ENCODE measurements around the gene LRRC4C. TPM values are rescaled to one million over a fixed set of nuclear protein-coding genes. Genes with fewer than 3 reads are reported as not detected.

LRRC4C gene
- polyA plus RNA-seq, 1 donor from 2014 or later = 24.3 TPM

DNA sequence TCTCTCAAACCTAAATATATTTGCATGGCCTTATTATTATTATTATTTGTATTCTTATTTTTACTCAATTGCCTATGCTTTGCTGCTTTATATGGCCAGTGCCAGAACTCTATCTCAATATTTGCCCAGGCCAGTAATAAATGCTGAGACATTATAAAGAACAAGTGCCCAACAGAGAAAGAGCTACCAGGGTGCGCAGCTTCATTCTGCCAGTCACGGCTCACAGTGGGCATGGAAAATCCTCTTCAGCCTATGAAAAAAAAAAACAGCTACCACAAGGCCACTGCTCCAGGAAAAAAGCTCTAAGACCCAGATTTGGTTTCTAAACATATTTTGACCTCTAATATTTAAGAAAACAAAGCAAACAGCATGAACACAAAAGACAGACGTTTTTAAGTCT lies 1223.6 kb downstream of the LRRC4C start (continued):
- TF ChIP-seq SMC3 (conservative IDR thresholded peaks at IDR 0.05; ENCODE audit: poor library complexity) (no peak), POLR2AphosphoS5 (IDR thresholded peaks at IDR 0.05) (no peak), RAD21 (conservative IDR thresholded peaks at IDR 0.05) (no peak)

- no peak overlapping the region for H3K4me3 ChIP-seq (ENCODE audit: low read length)
- no peak overlapping the region for H3K4me2 ChIP-seq (ENCODE audit: low read length)
- H3K79me2 ChIP-seq (replicated peaks; ENCODE audit: insufficient read depth, low read length) = no peaks in the 10 kb centered on the region
- H3K36me3 ChIP-seq (ENCODE audit: insufficient read depth, low read length) = no peaks in the 10 kb centered on the region
- no peaks in the 10 kb centered on the region for H3K9me2 ChIP-seq (ENCODE audit: insufficient read depth, low read length)
- no peaks in the 10 kb centered on the region for H3F3A ChIP-seq (ENCODE audit: insufficient read depth, low read length, poor library complexity, severe bottlenecking)
- no peaks in the 10 kb centered on the region for H3K9me3 ChIP-seq (ENCODE audit: low read length)
- no peaks in the 10 kb centered on the region for H3K27me3 ChIP-seq (ENCODE audit: insufficient read depth, low read depth, low read length)
- H4K20me1 ChIP-seq (ENCODE audit: insufficient read depth) = no peaks in the 10 kb centered on the region
- TF ChIP-seq SMC3 (conservative IDR thresholded peaks at IDR 0.05; ENCODE audit: poor library complexity) (no peak), RAD21 (conservative IDR thresholded peaks at IDR 0.05) (no peak), CTCF (IDR thresholded peaks at IDR 0.05; ENCODE audit: poor library complexity, severe bottlenecking) (no peak), TAF1 (IDR thresholded peaks at IDR 0.05; ENCODE audit: low read depth) (no peak), EZH2 (IDR thresholded peaks at IDR 0.05; ENCODE audit: borderline replicate concordance, insufficient read depth, low read length, poor library complexity, severe bottlenecking) (no peak), EP300 (conservative IDR thresholded peaks at IDR 0.05; ENCODE audit: poor library complexity, severe bottlenecking) (no peak), POLR2AphosphoS5 (IDR thresholded peaks at IDR 0.05) (no peak), MXI1 (conservative IDR thresholded peaks at IDR 0.05; ENCODE audit: poor library complexity, severe bottlenecking) (no peak)
- TF ChIP-seq, protein P1, sequence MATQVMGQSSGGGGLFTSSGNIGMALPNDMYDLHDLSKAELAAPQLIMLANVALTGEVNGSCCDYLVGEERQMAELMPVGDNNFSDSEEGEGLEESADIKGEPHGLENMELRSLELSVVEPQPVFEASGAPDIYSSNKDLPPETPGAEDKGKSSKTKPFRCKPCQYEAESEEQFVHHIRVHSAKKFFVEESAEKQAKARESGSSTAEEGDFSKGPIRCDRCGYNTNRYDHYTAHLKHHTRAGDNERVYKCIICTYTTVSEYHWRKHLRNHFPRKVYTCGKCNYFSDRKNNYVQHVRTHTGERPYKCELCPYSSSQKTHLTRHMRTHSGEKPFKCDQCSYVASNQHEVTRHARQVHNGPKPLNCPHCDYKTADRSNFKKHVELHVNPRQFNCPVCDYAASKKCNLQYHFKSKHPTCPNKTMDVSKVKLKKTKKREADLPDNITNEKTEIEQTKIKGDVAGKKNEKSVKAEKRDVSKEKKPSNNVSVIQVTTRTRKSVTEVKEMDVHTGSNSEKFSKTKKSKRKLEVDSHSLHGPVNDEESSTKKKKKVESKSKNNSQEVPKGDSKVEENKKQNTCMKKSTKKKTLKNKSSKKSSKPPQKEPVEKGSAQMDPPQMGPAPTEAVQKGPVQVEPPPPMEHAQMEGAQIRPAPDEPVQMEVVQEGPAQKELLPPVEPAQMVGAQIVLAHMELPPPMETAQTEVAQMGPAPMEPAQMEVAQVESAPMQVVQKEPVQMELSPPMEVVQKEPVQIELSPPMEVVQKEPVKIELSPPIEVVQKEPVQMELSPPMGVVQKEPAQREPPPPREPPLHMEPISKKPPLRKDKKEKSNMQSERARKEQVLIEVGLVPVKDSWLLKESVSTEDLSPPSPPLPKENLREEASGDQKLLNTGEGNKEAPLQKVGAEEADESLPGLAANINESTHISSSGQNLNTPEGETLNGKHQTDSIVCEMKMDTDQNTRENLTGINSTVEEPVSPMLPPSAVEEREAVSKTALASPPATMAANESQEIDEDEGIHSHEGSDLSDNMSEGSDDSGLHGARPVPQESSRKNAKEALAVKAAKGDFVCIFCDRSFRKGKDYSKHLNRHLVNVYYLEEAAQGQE (IDR thresholded peaks at IDR 0.05; ENCODE audit: borderline replicate concordance) = no peak
- no peak overlapping the region for H2AFZ ChIP-seq (ENCODE audit: low read depth, low read length)
- H3K27ac ChIP-seq (ENCODE audit: low read length) = no peak overlapping the region
- H3K9ac ChIP-seq (ENCODE audit: low read length) = no peak overlapping the region
Observed at GRCh38 chr11:40230821-40231220, 1228.6 kb downstream of the LRRC4C start.

DNA sequence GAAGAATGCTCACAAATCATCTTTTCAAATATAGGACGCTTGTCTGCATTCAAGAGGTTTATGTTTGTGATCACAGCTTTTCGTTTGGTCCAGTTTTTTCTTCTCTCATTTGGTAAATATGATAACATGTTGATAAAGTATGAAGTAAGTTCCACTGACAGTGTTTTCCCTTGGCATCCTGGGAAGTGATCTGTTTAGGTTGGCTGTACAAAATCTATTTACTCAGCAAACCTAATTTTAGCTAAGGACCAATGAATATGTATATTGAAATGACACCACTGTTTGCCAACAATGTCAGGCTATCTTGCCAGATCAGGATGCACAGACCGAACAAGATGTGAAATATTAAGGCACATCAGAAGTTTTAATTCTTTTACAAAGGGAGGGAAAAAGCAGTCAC lies 1230.8 kb downstream of the LRRC4C start:
- Histone ChIP-seq H3K9me2 (ENCODE audit: insufficient read depth, low read length) (no peaks in the 10 kb centered on the region), H3K4me3 (ENCODE audit: low read length) (no peak overlapping the region), H3K79me2 (replicated peaks; ENCODE audit: insufficient read depth, low read length) (no peaks in the 10 kb centered on the region), H2AFZ (ENCODE audit: low read depth, low read length) (no peak overlapping the region), H3K27me3 (ENCODE audit: insufficient read depth, low read depth, low read length) (no peaks in the 10 kb centered on the region), H3F3A (ENCODE audit: insufficient read depth, low read length, poor library complexity, severe bottlenecking) (no peaks in the 10 kb centered on the region), H3K9ac (ENCODE audit: low read length) (no peak overlapping the region), H3K36me3 (ENCODE audit: insufficient read depth, low read length) (no peaks in the 10 kb centered on the region), H3K27ac (ENCODE audit: low read length) (no peak overlapping the region), H3K4me2 (ENCODE audit: low read length) (no peak overlapping the region), H3K9me3 (ENCODE audit: low read length) (no peaks in the 10 kb centered on the region), H4K20me1 (ENCODE audit: insufficient read depth) (no peaks in the 10 kb centered on the region)
- TF ChIP-seq RAD21 (conservative IDR thresholded peaks at IDR 0.05) (no peak), EP300 (conservative IDR thresholded peaks at IDR 0.05; ENCODE audit: poor library complexity, severe bottlenecking) (no peak), TAF1 (IDR thresholded peaks at IDR 0.05; ENCODE audit: low read depth) (no peak), MXI1 (conservative IDR thresholded peaks at IDR 0.05; ENCODE audit: poor library complexity, severe bottlenecking) (no peak), POLR2AphosphoS5 (IDR thresholded peaks at IDR 0.05) (no peak), CTCF (IDR thresholded peaks at IDR 0.05; ENCODE audit: poor library complexity, severe bottlenecking) (no peak), EZH2 (IDR thresholded peaks at IDR 0.05; ENCODE audit: borderline replicate concordance, insufficient read depth, low read length, poor library complexity, severe bottlenecking) (no peak), SMC3 (conservative IDR thresholded peaks at IDR 0.05; ENCODE audit: poor library complexity) (no peak)
- TF ChIP-seq, protein P1 (IDR thresholded peaks at IDR 0.05; ENCODE audit: borderline replicate concordance) = no peak

Data from neural cell (in vitro differentiated cells).